Small intestine (tissue), 7 donors: ENCODE results near the gene PEAK3. TPM values are rescaled to one million over a fixed set of nuclear protein-coding genes. Genes with fewer than 3 reads are reported as not detected.
A peak's percentile ranks its signal among the peaks of the same experiment; 100 is the strongest.
"Not testable (repeated sequence)": the region's sequence is repeated elsewhere in the genome, so short reads cannot be mapped to it uniquely, and the experiment has no call there.

Source experiments
- DNase-seq, 2 donors: peaks; one replicate each; pipeline versions ENCODE4 v3.0.0 to v3.0.0-alpha.2; 2013
- FAIRE-seq: peaks from 2 replicates; lab custom pipeline; 2012; peaks lifted over from hg19 to GRCh38; lab: Jason Lieb, UNC
- H3K27ac ChIP-seq, 3 donors: one replicate each; pipeline ENCODE4 v1.5.1; 2013; ENCODE audit warnings: low read length in 2 of 3, mild to moderate bottlenecking in 2 of 3, control low read depth in 1 of 3, inconsistent platforms in 1 of 3, low read depth in 1 of 3, moderate library complexity in 1 of 3
- H3K27me3 ChIP-seq, 3 donors: one replicate each; pipeline ENCODE4 v1.6.1; 2013; ENCODE audit warnings: low read length in 3 of 3, inconsistent platforms in 1 of 3; ENCODE audit not compliant: control insufficient read depth in 3 of 3, insufficient read depth in 3 of 3
- H3K36me3 ChIP-seq, 3 donors: one replicate each; pipeline ENCODE4 v1.6.1; 2013; ENCODE audit warnings: low read length in 3 of 3, inconsistent platforms in 1 of 3, low read depth in 1 of 3, mild to moderate bottlenecking in 1 of 3, moderate library complexity in 1 of 3; ENCODE audit not compliant: control insufficient read depth in 3 of 3, insufficient read depth in 2 of 3
- H3K4me1 ChIP-seq, 3 donors: one replicate each; pipeline ENCODE4 v1.6.1; 2013; ENCODE audit warnings: low read length in 2 of 3, inconsistent platforms in 1 of 3, low read depth in 1 of 3, mild to moderate bottlenecking in 1 of 3, moderate library complexity in 1 of 3; ENCODE audit not compliant: control insufficient read depth in 3 of 3, insufficient read depth in 2 of 3
- H3K4me3 ChIP-seq, 3 donors: one replicate each; pipeline ENCODE4 v1.5.1; 2013; ENCODE audit warnings: low read length in 3 of 3, control low read depth in 1 of 3, inconsistent platforms in 1 of 3, low read depth in 1 of 3, mild to moderate bottlenecking in 1 of 3, moderate library complexity in 1 of 3
- H3K9me3 ChIP-seq, 2 donors: one replicate each; pipeline ENCODE4 v1.6.1; 2013; ENCODE audit warnings: low read depth in 1 of 2, low read length in 1 of 2; ENCODE audit not compliant: control insufficient read depth in 2 of 2, insufficient read depth in 1 of 2
- WGBS, 3 donors: extraction: QIAGEN DNeasy Blood & Tissue Kit; methylation state at CpG; one replicate each; pipeline ENCODE4 v1.1.7; 2013; 5-methylcytosine and 5-hydroxymethylcytosine counted together
- polyA plus RNA-seq, 4 donors: library from polyadenylated mRNA; stranded (reverse) in 3 of 4; unstranded in 1 of 4; fragments of 200-250 nt in 3 of 4; fragments of 120-200 nt in 1 of 4; gene quantifications; one replicate each; pipeline versions ENCODE4 v1.2.1 to v1.2.3, GENCODE V29; 2013
- donor health status: healthy with polysubstance abuse.
- donor health status: control.
- donor health status: control.
- donor health status: Bipolar disorder and iron deficiency.
- donor health status: healthy.

The PEAK3 gene
- polyA plus RNA-seq, 4 donors = 0.25 to 0.54 (median 0.46) TPM; not detected in 1

DNA sequence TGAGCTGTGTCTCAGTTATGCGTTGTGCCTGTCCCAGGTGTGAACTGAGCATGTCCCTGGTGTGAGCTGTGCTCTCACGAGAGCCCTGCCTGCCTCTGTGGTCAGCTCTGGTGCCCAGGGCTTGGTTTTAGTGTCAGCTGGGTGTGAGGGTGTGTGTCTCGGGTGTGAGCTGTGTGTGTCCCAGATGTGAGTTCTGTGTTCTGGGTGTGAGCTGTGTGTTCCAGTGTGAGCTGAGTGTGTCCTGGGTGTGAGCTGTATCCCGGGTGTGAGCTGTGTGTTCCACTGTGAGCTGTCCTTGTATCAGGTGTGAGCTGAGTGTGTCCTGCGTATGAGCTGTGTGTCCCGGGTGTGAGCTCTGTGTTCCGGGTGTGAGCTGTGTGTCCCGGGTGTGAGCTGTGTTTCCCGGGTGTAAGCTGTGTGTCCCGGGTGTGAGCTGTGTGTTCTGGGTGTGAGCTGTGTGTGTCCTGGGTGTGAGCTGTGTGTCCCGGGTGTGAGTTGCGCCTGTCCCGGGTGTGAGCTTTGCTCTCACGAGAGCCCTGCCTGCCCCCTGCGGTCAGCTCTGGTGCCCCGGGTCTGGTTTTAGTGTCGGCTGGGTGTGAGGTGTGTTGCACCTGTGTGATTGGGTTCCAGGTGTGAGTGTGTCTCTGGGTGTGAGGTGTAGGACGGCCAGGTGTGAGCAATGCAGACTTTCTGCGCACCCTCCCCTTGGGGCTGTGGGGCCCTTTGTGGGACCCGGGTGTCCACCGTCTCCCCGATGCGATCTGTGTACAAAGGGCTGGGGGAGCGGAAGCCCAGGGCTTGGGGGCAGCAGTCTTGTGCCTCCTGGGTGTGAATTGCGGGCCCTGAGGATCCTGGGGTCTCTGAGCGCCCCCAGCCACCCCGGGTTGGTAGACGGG, 7.1 kb upstream of the PEAK3 start:
- H3K4me3 ChIP-seq = no peak overlapping the region
- peak overlapping the region in 1 of 3 donors; percentile 52 for H3K27ac ChIP-seq
- 28 to 46% (median 29%) methylated on average over 27 to 28 of the region's 28 CpGs for WGBS, 3 donors
- H3K9me3 ChIP-seq = no peaks in the 10 kb centered on the region
- H3K27me3 ChIP-seq = peaks cover 13 to 79% (median 26%) of the 10 kb centered on the region in 3 donors
- no peaks in the 10 kb centered on the region for H3K36me3 ChIP-seq
- FAIRE-seq (no peak), DNase-seq (no peak)
- H3K4me1 ChIP-seq = peaks cover 0 to 3% (median 0%) of the 10 kb centered on the region in 3 donors

- H3K27ac ChIP-seq = no peak overlapping the region
- DNase-seq = no peak
- no peak overlapping the region for H3K4me3 ChIP-seq
- WGBS, 3 donors = 39 to 79% (median 54%) methylated on average over 15 to 17 of the region's 17 CpGs
- H3K36me3 ChIP-seq = no peaks in the 10 kb centered on the region
- H3K9me3 ChIP-seq = no peaks in the 10 kb centered on the region
- peaks cover 0 to 3% (median 0%) of the 10 kb centered on the region in 3 donors for H3K4me1 ChIP-seq
- FAIRE-seq = no peak
- H3K27me3 ChIP-seq = peaks cover 13 to 72% (median 23%) of the 10 kb centered on the region in 3 donors
Observed at GRCh38 chr19:2288338-2288817, 6.4 kb upstream of the PEAK3 start.

- Histone ChIP-seq H3K27ac (no peak overlapping the region), H3K9me3 (no peaks in the 10 kb centered on the region), H3K27me3 (peaks cover 13 to 75% (median 21%) of the 10 kb centered on the region in 3 donors), H3K36me3 (no peaks in the 10 kb centered on the region), H3K4me3 (no peak overlapping the region), H3K4me1 (peaks cover 0 to 3% (median 0%) of the 10 kb centered on the region in 3 donors)
- no peak for FAIRE-seq
- 56 to 72% (median 63%) methylated on average over 13 of the region's 13 CpGs for WGBS, 3 donors
- DNase-seq = no peak
Observed at GRCh38 chr19:2287585-2288337, 5.8 kb upstream of the PEAK3 start.

- H3K4me3 ChIP-seq = no peak overlapping the region
- no peaks in the 10 kb centered on the region for H3K9me3 ChIP-seq
- H3K4me1 ChIP-seq = peaks cover 0 to 9% (median 3%) of the 10 kb centered on the region in 3 donors
- WGBS, 3 donors = 80 to 84% (median 83%) methylated on average over 20 of the region's 20 CpGs
- no peak overlapping the region for H3K27ac ChIP-seq
- peaks cover 10 to 75% (median 18%) of the 10 kb centered on the region in 3 donors for H3K27me3 ChIP-seq
- no peaks in the 10 kb centered on the region for H3K36me3 ChIP-seq
- no peak for DNase-seq
- FAIRE-seq = no peak
Observed at GRCh38 chr19:2286402-2287140, 4.6 kb upstream of the PEAK3 start.

DNA sequence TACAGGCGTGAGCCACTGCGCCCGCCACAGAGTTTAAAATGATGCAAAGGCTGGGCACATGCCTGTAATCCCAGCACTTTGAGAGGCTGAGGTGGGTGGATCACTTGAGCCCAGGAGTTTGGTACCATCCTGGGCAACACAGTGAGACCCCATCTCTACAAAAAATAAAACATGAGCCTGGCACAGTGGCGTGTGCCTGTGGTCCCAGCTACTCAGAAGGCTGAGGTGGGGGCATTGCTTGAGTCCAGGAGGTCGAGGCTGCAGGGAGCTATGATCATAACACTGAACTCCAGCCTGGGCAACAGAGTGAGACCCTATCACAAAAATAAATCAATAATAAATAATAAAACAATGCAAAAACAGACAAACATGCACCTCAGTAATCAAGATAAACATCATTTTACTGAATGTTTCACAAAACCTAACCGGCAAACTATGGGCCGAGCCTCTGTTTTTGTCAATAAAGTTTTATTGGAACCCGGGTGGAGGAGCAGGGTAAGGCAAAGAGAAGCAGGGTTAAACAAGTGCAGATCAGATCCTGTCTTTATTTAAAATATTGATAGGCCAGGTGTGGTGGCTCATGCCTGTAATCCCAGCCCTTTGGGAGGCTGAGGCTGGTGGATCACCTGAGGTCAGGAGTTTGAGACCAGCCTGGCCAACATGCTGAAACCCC, 2.0 kb upstream of the PEAK3 start:
- no peak for FAIRE-seq
- Histone ChIP-seq H3K36me3 (no peaks in the 10 kb centered on the region), H3K9me3 (no peaks in the 10 kb centered on the region), H3K27ac (no peak overlapping the region), H3K4me3 (no peak overlapping the region), H3K27me3 (peaks cover 0 to 60% (median 4%) of the 10 kb centered on the region in 3 donors), H3K4me1 (peaks cover 0 to 9% (median 0%) of the 10 kb centered on the region in 3 donors)
- no peak for DNase-seq
- 88 to 93% (median 91%) methylated on average over 8 of the region's 8 CpGs for WGBS, 3 donors

GRCh38 chr19:2282862-2283237, 875 bp upstream of the PEAK3 start:
- no peaks in the 10 kb centered on the region for H3K36me3 ChIP-seq
- FAIRE-seq (no peak), DNase-seq (no peak)
- H3K4me1 ChIP-seq = peaks cover 0 to 16% (median 0%) of the 10 kb centered on the region in 3 donors
- H3K27me3 ChIP-seq = peaks cover 0 to 49% (median 0%) of the 10 kb centered on the region in 3 donors
- H3K4me3 ChIP-seq = no peak overlapping the region
- WGBS, 3 donors = 50 to 68% (median 67%) methylated on average over 11 of the region's 11 CpGs
- no peak overlapping the region for H3K27ac ChIP-seq
- H3K9me3 ChIP-seq = no peaks in the 10 kb centered on the region

DNA sequence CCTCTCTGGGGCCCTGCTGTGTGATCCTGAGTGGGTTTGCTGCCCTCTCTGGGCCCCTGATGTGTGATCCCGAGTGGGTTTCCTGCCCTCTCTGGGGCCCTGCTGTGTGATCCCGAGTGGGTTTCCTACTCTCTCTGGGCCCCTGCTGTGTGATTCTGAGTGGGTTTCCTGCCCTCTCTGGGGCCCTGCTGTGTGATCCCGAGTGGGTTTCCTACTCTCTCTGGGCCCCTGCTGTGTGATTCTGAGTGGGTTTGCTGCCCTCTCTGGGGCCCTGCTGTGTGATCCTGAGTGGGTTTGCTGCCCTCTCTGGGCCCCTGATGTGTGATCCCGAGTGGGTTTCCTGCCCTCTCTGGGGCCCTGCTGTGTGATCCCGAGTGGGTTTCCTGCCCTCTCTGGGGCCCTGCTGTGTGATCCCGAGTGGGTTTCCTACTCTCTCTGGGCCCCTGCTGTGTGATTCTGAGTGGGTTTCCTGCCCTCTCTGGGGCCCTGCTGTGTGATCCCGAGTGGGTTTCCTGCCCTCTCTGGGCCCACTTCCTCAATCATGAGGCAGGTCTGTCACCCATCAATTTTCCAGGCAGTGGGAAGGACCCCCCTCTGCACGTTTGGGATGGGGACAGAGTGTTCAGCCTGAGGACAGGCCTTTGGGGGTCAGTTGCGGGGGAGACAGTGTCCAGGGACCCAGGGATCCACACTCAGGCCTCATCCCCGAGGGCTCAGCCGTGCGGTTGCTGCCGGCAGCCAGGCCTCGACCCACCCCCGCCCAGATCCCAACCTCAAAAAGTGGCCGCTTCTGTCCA, 512 bp downstream of the PEAK3 start:
- peak overlapping the region in 2 of 3 donors; percentile 10 to 27 for H3K4me3 ChIP-seq
- not testable (repeated sequence) for DNase-seq, FAIRE-seq, H3K36me3 ChIP-seq, H3K9me3 ChIP-seq
- peak overlapping the region in 2 of 3 donors; percentile 28 to 58 for H3K27ac ChIP-seq
- H3K4me1 ChIP-seq = peaks cover 0 to 16% (median 0%) of the 10 kb centered on the region in 3 donors
- H3K27me3 ChIP-seq = peaks cover 0 to 36% (median 0%) of the 10 kb centered on the region in 3 donors
- 17 to 28% (median 21%) methylated on average over 13 to 16 of the region's 16 CpGs for WGBS, 3 donors
